Measurements from ENCODE around the gene PSORS1C1. TPM values are rescaled to one million over a fixed set of nuclear protein-coding genes. Genes with fewer than 3 reads are reported as not detected.
A peak's percentile ranks its signal among the peaks of the same experiment; 100 is the strongest.

PSORS1C1 gene
- polyA plus RNA-seq, 1 of the 3 experiments (the other 2 are of a cell fraction) = 3.1 TPM

GRCh38 chr6:31128093-31128676, 13.6 kb downstream of the PSORS1C1 start:
- Histone ChIP-seq H3K9me2 (no peaks in the 10 kb centered on the region), H3K4me3 (ENCODE audit: low read depth in 2 of 2, low read length in 1 of 2) (no peak overlapping the region; a peak in 1 of 4 replicates), H3K27ac (ENCODE audit: low read depth in 2 of 2, low read length in 1 of 2) (no peak overlapping the region), H2AFZ (ENCODE audit: low read depth) (no peak overlapping the region), H3K79me2 (ENCODE audit: insufficient read depth) (no peaks in the 10 kb centered on the region), H3K4me2 (no peak overlapping the region), H3F3A (replicated peaks; ENCODE audit: insufficient read depth) (no peaks in the 10 kb centered on the region), H3K9me3 (no peaks in the 10 kb centered on the region), H3K27me3 (ENCODE audit: insufficient read depth) (no peaks in the 10 kb centered on the region), H3K9ac (no peak overlapping the region), H3K4me1 (ENCODE audit: control insufficient read depth in 1 of 2, insufficient read depth in 2 of 2, low read depth in 1 of 2, low read length in 1 of 2) (peaks cover 0 to 6% of the 10 kb centered on the region in 2 experiments; a peak in 2 of 4 replicates), H3K36me3 (replicated peaks in 1 of 2; ENCODE audit: control insufficient read depth in 1 of 2, insufficient read depth in 2 of 2, low read length in 1 of 2) (no peaks in the 10 kb centered on the region), H4K20me1 (ENCODE audit: insufficient read depth) (0 out of 2 replicates have a peak, but pooled peaks cover 1% of the 10 kb centered on the region)
- DNase-seq = peak; percentile 60
- ChIA-PET CTCF (interaction anchor here (0.7 to 4.8 kb wide), 16 partner anchors 9 to 300 kb away, joined by 3 to 21 read pairs (median 4); partner anchors contain the start of genes C6orf15, PSORS1C1 and PSORS1C2), POLR2A (no interaction called here)
- 4% methylated on average over 7 of the region's 8 CpGs for WGBS (ENCODE audit: low lambda C conversion rate)
- TF ChIP-seq TCF12 (IDR thresholded peaks at IDR 0.05) (no peak), RAD21 (IDR thresholded peaks at IDR 0.05; ENCODE audit: low read length) (peak; percentile 39), CTCF (IDR thresholded peaks at IDR 0.05) (peak; percentile 73), SMC3 (IDR thresholded peaks at IDR 0.05; ENCODE audit: low read depth, low read length) (peak; percentile 49)

GRCh38 chr6:31129130-31129529, 14.5 kb downstream of the PSORS1C1 start:
- ChIA-PET POLR2A (no interaction called here), CTCF (interaction anchor here (0.6 to 4.8 kb wide), 17 partner anchors 8 to 285 kb away, joined by 3 to 21 read pairs (median 4); partner anchors contain the start of genes C6orf15, PSORS1C1 and PSORS1C2)
- H3K4me3 ChIP-seq (ENCODE audit: low read depth in 2 of 2, low read length in 1 of 2) = no peak overlapping the region
- 28% methylated on average over 4 of the region's 4 CpGs for WGBS (ENCODE audit: low lambda C conversion rate)
- H3K4me2 ChIP-seq = no peak overlapping the region
- H3K9me3 ChIP-seq = no peaks in the 10 kb centered on the region
- H3K27ac ChIP-seq (ENCODE audit: low read depth in 2 of 2, low read length in 1 of 2) = no peak overlapping the region
- H3K4me1 ChIP-seq (ENCODE audit: control insufficient read depth in 1 of 2, insufficient read depth in 2 of 2, low read depth in 1 of 2, low read length in 1 of 2) = peaks cover 0 to 5% of the 10 kb centered on the region in 2 experiments; a peak in 1 of 4 replicates
- H3K9ac ChIP-seq = no peak overlapping the region
- H3K36me3 ChIP-seq (replicated peaks in 1 of 2; ENCODE audit: control insufficient read depth in 1 of 2, insufficient read depth in 2 of 2, low read length in 1 of 2) = no peaks in the 10 kb centered on the region
- no peak overlapping the region for H2AFZ ChIP-seq (ENCODE audit: low read depth)
- no peaks in the 10 kb centered on the region for H3K27me3 ChIP-seq (ENCODE audit: insufficient read depth)
- H3K9me2 ChIP-seq = no peaks in the 10 kb centered on the region
- DNase-seq = no peak
- no peaks in the 10 kb centered on the region for H4K20me1 ChIP-seq (ENCODE audit: insufficient read depth)
- no peaks in the 10 kb centered on the region for H3F3A ChIP-seq (replicated peaks; ENCODE audit: insufficient read depth)
- no peaks in the 10 kb centered on the region for H3K79me2 ChIP-seq (ENCODE audit: insufficient read depth)
- no peak for TF ChIP-seq SMC3 (IDR thresholded peaks at IDR 0.05; ENCODE audit: low read depth, low read length)
- TF ChIP-seq RCOR1 (IDR thresholded peaks at IDR 0.05; ENCODE audit: low read length) = no peak
- no peak for TF ChIP-seq FOSL2 (IDR thresholded peaks at IDR 0.05; ENCODE audit: borderline replicate concordance, low read depth)

- no peak overlapping the region for H3K9ac ChIP-seq
- CTCF ChIA-PET = interaction anchor here (0.8 to 4.8 kb wide), 3 partner anchors 44 to 236 kb away, joined by 3 to 21 read pairs (median 16); no protein-coding TSS in a partner anchor
- H3K4me1 ChIP-seq (ENCODE audit: control insufficient read depth in 1 of 2, insufficient read depth in 2 of 2, low read depth in 1 of 2, low read length in 1 of 2) = no peaks in the 10 kb centered on the region
- TF ChIP-seq RCOR1 (IDR thresholded peaks at IDR 0.05; ENCODE audit: low read length) (no peak), MXI1 (IDR thresholded peaks at IDR 0.05; ENCODE audit: low read depth, low read length) (no peak), PBX3 (IDR thresholded peaks at IDR 0.05) (no peak), USF1 (IDR thresholded peaks at IDR 0.05; ENCODE audit: borderline replicate concordance, low read depth) (no peak), FOSL2 (IDR thresholded peaks at IDR 0.05; ENCODE audit: borderline replicate concordance, low read depth) (no peak), EP300 (IDR thresholded peaks at IDR 0.05; ENCODE audit: borderline replicate concordance in 1 of 2, low read depth in 1 of 2, low read length in 1 of 2) (no peak), CTCF (IDR thresholded peaks at IDR 0.05) (no peak), CHD2 (IDR thresholded peaks at IDR 0.05; ENCODE audit: low read length, partially characterized antibody) (no peak), YY1 (IDR thresholded peaks at IDR 0.05; ENCODE audit: low read depth) (no peak), TEAD4 (IDR thresholded peaks at IDR 0.05; ENCODE audit: borderline replicate concordance, insufficient read depth) (no peak), SMC3 (IDR thresholded peaks at IDR 0.05; ENCODE audit: low read depth, low read length) (no peak), TAF1 (IDR thresholded peaks at IDR 0.05; ENCODE audit: borderline replicate concordance, low read depth, low read length) (no peak), RAD21 (IDR thresholded peaks at IDR 0.05; ENCODE audit: low read length) (no peak)
Measured at GRCh38 chr6:31130751-31131150, 16.2 kb downstream of the PSORS1C1 start.

More at GRCh38 chr6:31130751-31131150, 16.2 kb downstream of the PSORS1C1 start:
- Histone ChIP-seq H3K27me3 (ENCODE audit: insufficient read depth) (no peaks in the 10 kb centered on the region), H2AFZ (ENCODE audit: low read depth) (no peak overlapping the region), H3K27ac (ENCODE audit: low read depth in 2 of 2, low read length in 1 of 2) (no peak overlapping the region), H3K36me3 (replicated peaks in 1 of 2; ENCODE audit: control insufficient read depth in 1 of 2, insufficient read depth in 2 of 2, low read length in 1 of 2) (no peaks in the 10 kb centered on the region), H4K20me1 (ENCODE audit: insufficient read depth) (no peaks in the 10 kb centered on the region), H3K79me2 (ENCODE audit: insufficient read depth) (no peaks in the 10 kb centered on the region), H3K9me2 (no peaks in the 10 kb centered on the region), H3F3A (replicated peaks; ENCODE audit: insufficient read depth) (no peaks in the 10 kb centered on the region), H3K9me3 (no peaks in the 10 kb centered on the region), H3K4me2 (no peak overlapping the region), H3K4me3 (ENCODE audit: low read depth in 2 of 2, low read length in 1 of 2) (no peak overlapping the region)
- 47% methylated on average over 3 of the region's 3 CpGs for WGBS (ENCODE audit: low lambda C conversion rate)
- DNase-seq = no peak
- POLR2A ChIA-PET = no interaction called here
